HepG2 (cell line): ENCODE results near the gene CMTM4. TPM values are rescaled to one million over a fixed set of nuclear protein-coding genes. Genes with fewer than 3 reads are reported as not detected.

Experiments
- HOXD1 ChIP-seq: sonication (generic); formaldehyde crosslinking; IDR thresholded peaks from 2 replicates; pipeline ENCODE4 v1.5.0; 2020; ENCODE audit warnings: missing genetic modification reagents
- MAFG ChIP-seq: sonication (generic); formaldehyde crosslinking; IDR thresholded peaks from 2 replicates; pipeline ENCODE4 v1.5.1; 2020; ENCODE audit warnings: mild to moderate bottlenecking, missing genetic modification reagents
- MYNN ChIP-seq: sonication (generic); formaldehyde crosslinking; IDR thresholded peaks from 2 replicates; pipeline ENCODE4 v1.4.0; 2020; ENCODE audit warnings: mild to moderate bottlenecking, low read depth, missing genetic modification reagents
- PLSCR1 ChIP-seq: sonication (generic); formaldehyde crosslinking; IDR thresholded peaks from 2 replicates; pipeline ENCODE4 v1.5.0; 2020; ENCODE audit warnings: missing genetic modification reagents, mild to moderate bottlenecking, borderline replicate concordance
- PTBP1 ChIP-seq: fragments of 200-400 bp; formaldehyde crosslinking; IDR thresholded peaks from 2 replicates; pipeline ENCODE4 v1.6.1; 2018; ENCODE audit warnings: low read length, low read depth; ENCODE audit not compliant: poor library complexity, severe bottlenecking
- RBFOX2 ChIP-seq: fragments of 200-400 bp; formaldehyde crosslinking; IDR thresholded peaks from 2 replicates; pipeline ENCODE4 v1.6.1; 2017; ENCODE audit warnings: low read depth, mild to moderate bottlenecking, low read length
- RERE ChIP-seq: IDR thresholded peaks from 2 replicates; pipeline ENCODE4 v1.6.1; 2016; ENCODE audit warnings: low read depth, missing genetic modification reagents, missing compliant biosample characterization
- SOX13 ChIP-seq, 3 experiments: fragments of 450-650 bp in 1 of 3; sonication (generic) in 1 of 3; formaldehyde crosslinking in 1 of 3; IDR thresholded peaks in 2 of 3; conservative IDR thresholded peaks in 1 of 3; 2 replicates each; pipeline versions ENCODE4 v1.5.0 to v1.6.1; 2016 to 2020; ENCODE audit warnings: antibody characterized with exemption in 1 of 3, mild to moderate bottlenecking in 1 of 3, missing compliant biosample characterization in 1 of 3, missing genetic modification reagents in 1 of 3, moderate library complexity in 1 of 3
- SUZ12 ChIP-seq: fragments of 150-350 bp; IDR thresholded peaks from 2 replicates; pipeline ENCODE4 v1.6.1; 2014; ENCODE audit warnings: low read depth, low read length
- TOPORS ChIP-seq: sonication (generic); formaldehyde crosslinking; IDR thresholded peaks from 2 replicates; pipeline ENCODE4 v1.8.0; 2023; ENCODE audit warnings: mild to moderate bottlenecking, missing genetic modification reagents
- ZBTB38 ChIP-seq: sonication (generic); formaldehyde crosslinking; IDR thresholded peaks from 2 replicates; pipeline ENCODE4 v1.5.1; 2020; ENCODE audit warnings: mild to moderate bottlenecking, missing genetic modification reagents
- ZFAT ChIP-seq: sonication (generic); formaldehyde crosslinking; conservative IDR thresholded peaks from 2 replicates; pipeline ENCODE4 v1.8.1; 2023; ENCODE audit warnings: missing genetic modification reagents, inconsistent platforms
- ZMYM2 ChIP-seq: sonication (generic); formaldehyde crosslinking; IDR thresholded peaks from 2 replicates; pipeline ENCODE4 v1.8.0; 2022; ENCODE audit warnings: mild to moderate bottlenecking, missing genetic modification reagents
- ZNF260 ChIP-seq: sonication (generic); formaldehyde crosslinking; IDR thresholded peaks from 2 replicates; pipeline ENCODE4 v1.4.0; 2020; ENCODE audit warnings: missing genetic modification reagents, low read depth, mild to moderate bottlenecking, borderline replicate concordance
- ZNF512 ChIP-seq: sonication (generic); formaldehyde crosslinking; IDR thresholded peaks from 2 replicates; pipeline ENCODE4 v1.4.0; 2020; ENCODE audit warnings: mild to moderate bottlenecking, missing genetic modification reagents
- ZNF598 ChIP-seq: sonication (generic); formaldehyde crosslinking; IDR thresholded peaks from 2 replicates; pipeline ENCODE4 v1.5.1; 2020; ENCODE audit warnings: mild to moderate bottlenecking, missing genetic modification reagents, borderline replicate concordance
- polyA plus RNA-seq, 8 experiments: library from polyadenylated mRNA; depleted of rRNA in 3 of 8; stranded (reverse) in 7 of 8; unstranded in 1 of 8; fragments of >200 nt; fragmentation: Illumina TruSeq in 4 of 8; extraction: Trizol in 4 of 8; gene quantifications; 2 replicates each; pipeline versions ENCODE4 v1.2.1 to v1.2.3, GENCODE V29; 2011 to 2016; ENCODE audit warnings: low read depth in 4 of 8, missing spikeins in 1 of 8, mixed read lengths in 1 of 8; ENCODE audit not compliant: insufficient read depth in 1 of 8
- total RNA-seq, 5 experiments: library from RNA; depleted of rRNA; stranded (reverse); fragments of >200 nt; fragmentation: Illumina TruSeq; extraction: Trizol; gene quantifications; 2 replicates each; pipeline ENCODE4 v1.2.3, GENCODE V29; 2016; ENCODE audit warnings: low read depth in 1 of 5
- TF ChIP-seq, protein P1 (sequence below): sonication (generic); formaldehyde crosslinking; IDR thresholded peaks from 2 replicates; pipeline ENCODE4 v1.5.1; 2020; ENCODE audit warnings: missing genetic modification reagents, mild to moderate bottlenecking, borderline replicate concordance

CMTM4 gene
- total and polyA plus RNA-seq, 2 of the 13 experiments (the other 11 are each of a cell fraction or from before 2014, with no cell fraction given) = 32.0 to 36.3 TPM

DNA sequence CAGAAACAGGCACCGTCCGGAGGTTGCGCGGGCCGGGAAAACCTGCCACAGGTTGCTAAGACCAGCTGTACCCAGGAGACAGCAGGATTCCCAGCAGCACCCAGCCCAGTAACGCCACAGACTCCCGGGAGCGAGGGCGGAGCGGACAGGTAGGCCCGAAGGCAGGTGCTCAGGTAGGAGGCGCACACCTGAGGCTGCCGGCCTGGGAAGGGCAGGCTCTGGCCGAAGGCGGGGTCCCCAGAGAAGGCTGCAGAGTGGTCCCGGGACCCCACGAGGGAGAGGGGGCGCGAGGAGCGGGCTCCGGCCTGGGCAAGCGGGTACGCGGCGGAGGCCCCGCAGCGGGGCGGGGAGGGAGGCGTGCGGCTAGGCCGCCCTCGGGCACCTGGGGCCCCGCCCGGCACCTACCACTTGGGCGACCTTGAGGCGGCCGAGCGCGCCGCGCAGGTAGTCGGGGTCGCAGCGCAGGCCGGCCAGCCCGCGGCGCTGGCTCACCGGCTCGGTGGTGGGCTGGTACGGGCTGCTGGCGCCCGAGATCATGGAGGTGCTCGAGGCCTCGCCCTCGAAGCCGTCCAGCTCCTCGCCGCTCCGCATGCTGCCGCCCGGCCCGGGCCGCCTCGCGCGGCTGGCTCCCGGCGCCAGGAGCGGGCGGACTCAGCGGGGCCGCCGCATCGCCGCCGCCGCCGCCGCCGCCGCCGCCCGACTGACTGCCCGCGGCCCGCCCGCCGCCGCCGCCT lies 441 bp downstream of the CMTM4 start (continued):
- TF ChIP-seq ZBTB38 (CRISPR knock-in tag) (peak; percentile 39; the same call in 1 of the 2 replicates), ZNF260 (CRISPR knock-in tag) (no peak), PLSCR1 (CRISPR knock-in tag) (no peak), MAFG (CRISPR knock-in tag) (no peak), ZFAT (CRISPR knock-in tag) (no peak), ZMYM2 (no peak), RERE (CRISPR knock-in tag) (no peak), MYNN (no peak), PTBP1 (no peak), HOXD1 (CRISPR knock-in tag) (peak; percentile 60; the same call in 1 of the 2 replicates), TOPORS (peak; percentile 68; the same call in 1 of the 2 replicates), SUZ12 (no peak), ZNF598 (peak; percentile 61; the same call in 1 of the 2 replicates), ZNF512 (no peak), SOX13 (IDR thresholded peaks at IDR 0.05) (no peak), SOX13 (CRISPR knock-in tag; conservative IDR thresholded peaks at IDR 0.05 in 1 of 2, IDR thresholded peaks at IDR 0.05 in 1 of 2) (no peak), RBFOX2 (peak; percentile 68; the same call in 1 of the 2 replicates)
- TF ChIP-seq, protein P1, sequence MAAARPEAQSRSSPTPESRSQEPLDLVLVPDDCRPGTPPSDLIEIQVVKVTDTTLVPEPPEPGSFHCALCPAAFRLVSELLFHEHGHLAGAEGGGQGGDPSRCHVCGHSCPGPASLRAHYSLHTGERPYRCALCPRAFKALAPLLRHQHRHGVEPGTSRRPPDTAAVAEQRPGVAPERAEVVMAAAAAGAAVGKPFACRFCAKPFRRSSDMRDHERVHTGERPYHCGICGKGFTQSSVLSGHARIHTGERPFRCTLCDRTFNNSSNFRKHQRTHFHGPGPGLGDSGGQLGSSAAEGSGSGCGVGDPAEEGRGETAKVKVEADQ (CRISPR knock-in tag) = no peak
